ENCODE data around the gene SPDYE16. TPM values are rescaled to one million over a fixed set of nuclear protein-coding genes. Genes with fewer than 3 reads are reported as not detected.
"Not testable (repeated sequence)": the region's sequence is repeated elsewhere in the genome, so short reads cannot be mapped to it uniquely, and the experiment has no call there.

SPDYE16 gene, protein sequence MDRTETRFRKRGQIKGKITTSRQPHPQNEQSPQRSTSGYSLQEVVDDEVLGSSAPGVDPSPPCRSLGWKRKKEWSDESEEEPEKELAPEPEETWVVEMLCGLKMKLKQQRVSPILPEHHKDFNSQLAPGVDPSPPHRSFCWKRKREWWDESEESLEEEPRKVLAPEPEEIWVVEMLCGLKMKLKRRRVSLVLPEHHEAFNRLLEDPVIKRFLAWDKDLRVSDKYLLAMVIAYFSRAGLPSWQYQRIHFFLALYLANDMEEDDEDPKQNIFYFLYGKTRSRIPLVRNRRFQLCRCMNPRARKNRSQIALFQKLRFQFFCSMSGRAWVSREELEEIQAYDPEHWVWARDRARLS
- total RNA-seq: 0.24 TPM in 1 of 2 replicates, not detected in the other

DNA sequence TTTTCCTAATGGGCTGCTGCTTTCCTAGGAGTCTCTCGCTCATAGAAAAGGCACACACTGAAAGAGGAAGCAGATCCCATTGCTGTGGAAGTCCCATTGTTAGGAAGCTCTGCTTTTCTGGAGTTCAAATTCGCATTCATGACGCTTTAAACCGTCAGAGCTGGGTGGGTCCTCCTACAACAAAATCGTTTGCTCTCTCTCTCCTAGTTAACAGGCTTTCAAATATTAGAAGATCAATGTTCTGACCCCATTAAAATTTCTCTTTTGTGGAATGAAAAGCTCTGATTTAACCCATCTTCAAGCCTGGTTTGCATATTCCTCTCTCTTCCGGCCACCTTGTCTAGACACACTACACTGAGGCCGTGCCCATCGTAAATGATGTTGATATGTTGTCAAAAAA lies at the start of gene SPDYE16:
Gene SPDYE16 (minus strand): TSS at position 101 of the 400 bp plus-strand sequence. CDS start 1,838 bp downstream, outside the sequence.
- DNase-seq (ENCODE audit: extremely low read depth, low read depth, low spot score): not testable (repeated sequence)

DNA sequence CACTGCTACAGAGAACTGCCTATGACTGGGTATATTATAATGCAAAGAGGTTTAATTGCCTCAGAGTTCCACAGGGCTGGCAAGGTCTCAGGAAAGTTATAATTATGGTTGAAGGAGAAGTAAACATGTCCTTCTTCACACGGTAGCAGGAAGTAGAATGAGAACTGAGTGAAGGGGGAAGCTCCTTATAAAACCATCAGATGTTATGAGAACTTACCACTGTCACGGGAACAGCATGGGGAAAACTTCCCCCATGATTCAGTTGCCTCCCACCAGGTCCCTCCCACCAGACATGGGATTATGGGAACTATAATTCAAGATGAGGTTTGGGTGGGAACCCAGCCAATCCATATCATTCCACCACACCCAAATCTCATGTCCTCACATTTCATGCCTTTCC lies 49.6 kb upstream of the SPDYE16 start:
- not testable (repeated sequence) for DNase-seq (ENCODE audit: extremely low read depth, low read depth, low spot score)

GRCh38 chr7:76591602-76592304 lies 48.7 kb upstream of the SPDYE16 start:
- not testable (repeated sequence) for DNase-seq (ENCODE audit: extremely low read depth, low read depth, low spot score)

GRCh38 chr7:76591033-76591432 lies 47.9 kb upstream of the SPDYE16 start:
- not testable (repeated sequence) for DNase-seq (ENCODE audit: extremely low read depth, low read depth, low spot score)

DNA sequence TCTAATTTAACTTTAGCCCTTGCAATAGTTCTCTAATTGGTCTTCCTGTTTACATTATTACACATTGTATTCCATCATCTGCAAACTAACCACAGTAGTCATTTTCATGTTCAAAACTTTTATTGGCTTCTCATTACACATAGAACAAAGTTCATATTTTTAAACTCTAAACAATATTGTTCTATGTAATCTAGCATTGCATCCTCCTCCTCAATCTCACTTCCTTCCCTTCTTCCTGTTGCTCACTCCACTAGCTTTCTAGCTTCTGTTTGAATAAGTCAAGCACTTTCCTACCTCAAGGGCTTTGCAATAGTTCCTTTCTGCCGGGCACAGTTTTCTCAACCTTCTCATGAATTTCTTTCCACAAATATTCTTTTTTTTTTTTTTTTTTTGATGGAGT lies 45.5 kb upstream of the SPDYE16 start:
- not testable (repeated sequence) for DNase-seq (ENCODE audit: extremely low read depth, low read depth, low spot score)

DNA sequence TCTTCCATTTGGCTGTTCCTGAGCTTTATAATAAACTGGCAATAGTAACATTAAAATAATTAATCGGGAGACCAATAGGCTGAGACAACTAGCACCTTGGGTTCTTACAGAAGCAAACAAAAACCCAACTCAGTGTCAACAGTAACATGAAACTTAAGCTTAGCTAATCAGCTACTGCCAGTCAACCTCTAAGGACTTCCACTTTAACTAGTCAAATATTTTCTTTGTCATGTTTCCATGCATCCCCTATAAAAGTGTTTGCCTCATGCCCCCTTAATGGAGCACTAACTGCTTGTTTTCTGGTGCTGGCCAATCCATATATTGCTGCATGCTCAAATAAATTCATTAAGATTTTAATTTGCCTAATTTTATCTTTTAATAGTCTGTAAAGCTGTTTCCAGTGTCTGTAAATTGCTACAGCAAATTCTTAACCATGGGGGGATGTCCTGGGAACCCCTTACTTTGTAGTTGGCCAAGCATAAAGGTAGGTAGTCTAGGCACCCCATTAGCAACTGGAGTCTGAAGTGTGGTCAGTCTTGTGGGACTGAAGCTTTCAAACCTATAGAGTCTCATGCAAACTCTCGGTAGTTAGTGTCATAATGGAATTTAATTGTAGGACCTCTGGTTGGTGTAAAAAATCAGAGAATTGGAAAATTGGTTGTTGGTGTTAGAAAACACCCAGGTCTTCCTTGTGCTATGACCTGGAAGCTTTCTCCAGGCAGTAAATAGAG lies 43.7 kb upstream of the SPDYE16 start:
- not testable (repeated sequence) for DNase-seq (ENCODE audit: extremely low read depth, low read depth, low spot score)

GRCh38 chr7:76583636-76584281 lies 40.7 kb upstream of the SPDYE16 start:
- DNase-seq (ENCODE audit: extremely low read depth, low read depth, low spot score): not testable (repeated sequence)

DNA sequence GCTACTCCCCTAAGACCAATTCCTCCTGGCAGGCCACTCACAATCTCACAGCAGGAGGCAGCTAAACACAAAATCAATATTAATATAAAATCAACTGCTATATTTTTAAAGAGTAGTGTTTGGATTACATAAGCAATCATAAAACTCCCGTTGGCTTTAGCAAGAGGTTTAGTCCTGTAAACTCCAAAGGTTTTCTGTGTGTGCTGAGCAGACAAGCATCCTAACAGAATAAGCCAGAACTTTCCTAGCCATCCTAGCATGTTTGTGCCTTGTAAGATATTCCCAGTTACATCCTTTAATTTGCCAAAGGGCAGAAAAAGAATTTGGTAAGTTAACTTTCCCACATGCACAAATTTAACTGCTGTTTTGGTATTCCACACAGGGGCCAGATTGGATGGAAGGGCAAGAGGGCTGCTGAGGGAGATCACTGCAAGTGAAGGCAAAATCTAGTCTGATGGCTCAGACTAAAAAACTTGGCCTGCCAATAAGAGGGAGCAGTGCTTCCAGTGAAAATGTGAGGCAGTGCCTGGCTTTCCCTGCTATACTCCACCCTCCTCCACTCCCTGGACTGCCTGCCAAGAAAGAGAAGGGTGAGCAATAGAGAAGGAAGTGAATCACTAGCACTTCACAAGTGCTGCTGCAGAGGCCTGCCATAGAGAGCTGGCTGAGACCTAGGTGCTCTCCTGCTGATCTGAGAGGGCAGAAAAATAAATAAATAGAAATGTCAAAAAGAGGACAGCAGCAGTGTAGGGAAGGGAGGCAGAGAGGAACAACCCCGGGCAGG lies 39.9 kb upstream of the SPDYE16 start:
- DNase-seq (ENCODE audit: extremely low read depth, low read depth, low spot score): not testable (repeated sequence)

DNA sequence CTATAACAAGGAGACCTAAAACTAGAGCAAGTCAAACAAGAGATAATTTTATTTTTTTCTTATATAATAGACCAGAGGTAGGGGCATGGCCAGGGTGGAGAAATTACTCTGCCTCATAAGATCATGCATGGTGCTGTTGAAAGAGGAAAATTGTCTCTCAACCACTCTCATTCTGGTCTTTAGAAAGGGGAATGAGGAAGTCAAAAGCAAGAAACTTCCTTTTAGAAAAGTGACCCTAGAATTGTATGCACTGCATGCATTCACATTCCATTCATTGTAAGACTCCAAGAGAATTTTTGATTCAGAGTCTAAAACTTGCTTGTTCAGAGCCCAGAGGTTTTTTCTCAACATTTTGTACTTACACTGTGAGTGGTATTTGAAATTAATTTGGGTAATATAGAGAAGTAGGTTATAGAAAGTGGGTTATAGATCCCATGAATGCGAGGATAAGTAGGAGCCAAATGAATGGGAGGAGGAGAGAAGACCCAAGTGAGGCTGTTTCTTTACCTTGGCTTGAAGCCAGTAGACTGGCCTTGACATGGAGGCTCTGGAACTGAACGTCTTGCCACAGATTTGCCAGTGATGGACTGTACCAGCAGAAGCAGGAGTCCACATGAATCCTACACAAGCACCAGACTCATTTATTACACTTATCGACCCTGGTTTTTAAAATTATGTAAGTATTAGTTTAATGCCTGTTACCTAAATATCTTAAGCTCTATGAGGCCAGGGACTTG lies 33.0 kb upstream of the SPDYE16 start:
- not testable (repeated sequence) for DNase-seq (ENCODE audit: extremely low read depth, low read depth, low spot score)

DNA sequence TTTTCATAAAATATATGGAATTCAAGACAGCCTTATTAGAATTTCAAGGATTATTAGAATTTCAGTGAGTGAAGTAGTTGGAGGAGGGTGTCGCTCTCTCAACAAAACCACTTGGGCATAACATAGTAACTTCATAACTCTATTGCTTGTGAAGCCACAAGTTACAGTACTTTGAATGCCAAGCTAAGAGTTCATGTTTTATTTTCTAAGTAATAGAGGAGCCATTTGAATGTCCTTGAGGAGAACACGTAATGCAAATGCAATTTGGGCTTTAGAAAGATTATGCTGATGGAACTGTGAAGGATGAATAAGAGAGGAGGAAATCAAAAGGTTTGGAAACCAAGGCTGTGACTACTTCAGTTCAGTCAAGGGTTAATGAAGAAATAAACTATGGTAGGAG lies 32.3 kb upstream of the SPDYE16 start:
- not testable (repeated sequence) for DNase-seq (ENCODE audit: extremely low read depth, low read depth, low spot score)

DNA sequence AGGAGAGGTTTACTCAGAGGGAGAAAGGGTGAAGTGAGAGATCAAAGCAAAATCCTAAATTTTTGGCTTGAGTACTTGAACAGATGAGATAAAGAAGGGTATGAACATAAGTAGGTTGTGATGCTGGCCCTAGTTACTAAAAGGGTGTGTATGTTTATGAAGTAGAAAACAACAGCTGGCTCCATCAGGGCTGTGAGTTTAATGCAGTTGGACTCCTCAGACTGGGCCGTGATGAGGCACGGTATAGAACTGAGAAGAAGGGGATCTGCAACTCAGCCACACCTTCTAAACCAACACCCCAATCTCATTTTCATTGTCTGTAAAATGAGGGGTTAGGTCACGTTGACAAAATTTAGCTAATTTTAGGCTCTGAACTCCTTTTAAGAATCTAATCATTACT lies 29.2 kb upstream of the SPDYE16 start:
- not testable (repeated sequence) for DNase-seq (ENCODE audit: extremely low read depth, low read depth, low spot score)

DNA sequence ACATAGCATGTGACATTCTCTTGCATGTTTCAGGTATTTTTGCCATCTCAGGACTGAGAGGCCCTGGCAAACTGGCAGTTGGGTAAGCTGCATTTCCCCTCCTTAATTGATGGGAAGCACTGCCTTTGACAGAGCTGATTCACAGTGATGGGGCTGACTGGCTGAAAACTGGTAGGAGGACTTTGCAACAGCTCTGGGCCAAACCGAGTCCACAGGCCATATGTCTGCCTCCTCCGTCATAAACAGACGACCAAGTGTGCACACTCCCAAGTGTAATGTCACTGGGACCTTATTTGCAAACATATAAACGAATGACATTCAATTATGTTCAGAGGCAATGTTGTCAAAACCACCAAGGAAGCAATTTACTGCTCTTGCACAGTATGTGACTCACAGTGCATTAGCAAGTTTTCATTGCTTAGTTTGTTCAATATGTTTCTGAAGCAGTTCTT lies 27.3 kb upstream of the SPDYE16 start:
- not testable (repeated sequence) for DNase-seq (ENCODE audit: extremely low read depth, low read depth, low spot score)

DNA sequence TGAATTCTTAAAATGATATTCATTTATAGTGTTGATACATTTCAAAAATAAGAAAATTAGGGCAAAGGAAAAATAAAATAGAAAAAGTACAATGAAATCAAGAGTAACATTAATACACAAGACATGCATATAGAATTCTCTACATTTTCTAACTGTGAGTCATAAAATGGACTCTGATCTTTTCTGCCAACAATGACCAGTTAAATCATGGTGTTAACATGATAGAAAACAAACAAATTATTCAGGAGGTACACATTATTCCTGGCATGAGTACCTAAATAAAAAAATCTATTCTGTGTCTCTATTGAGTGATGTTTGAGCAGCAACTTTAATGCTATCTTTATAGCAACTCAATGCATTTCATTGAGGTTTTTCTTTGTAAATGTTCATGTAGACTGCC lies 25.6 kb upstream of the SPDYE16 start:
- DNase-seq (ENCODE audit: extremely low read depth, low read depth, low spot score): not testable (repeated sequence)

GRCh38 chr7:76567753-76568152 lies 24.7 kb upstream of the SPDYE16 start:
- not testable (repeated sequence) for DNase-seq (ENCODE audit: extremely low read depth, low read depth, low spot score)

DNA sequence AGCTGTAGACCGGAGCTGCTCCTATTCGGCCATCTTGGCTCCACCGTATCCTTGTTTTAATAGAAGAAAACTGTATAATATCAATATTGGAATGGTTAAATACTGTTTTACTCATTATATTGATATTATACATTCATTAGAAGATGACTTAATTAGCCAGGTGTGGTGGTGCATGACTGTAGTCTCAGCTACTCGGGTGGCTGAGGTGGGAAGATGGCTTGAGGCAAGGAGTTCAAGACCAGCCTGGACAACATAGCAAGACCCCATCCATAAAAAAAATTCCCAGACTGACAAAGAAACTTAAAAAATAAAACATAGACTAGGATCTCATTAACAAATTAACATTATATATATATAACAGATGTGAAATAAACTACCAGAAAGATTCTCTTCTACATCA lies 24.2 kb upstream of the SPDYE16 start:
- not testable (repeated sequence) for DNase-seq (ENCODE audit: extremely low read depth, low read depth, low spot score)

- not testable (repeated sequence) for DNase-seq (ENCODE audit: extremely low read depth, low read depth, low spot score)
Observed at GRCh38 chr7:76565001-76565400, 21.9 kb upstream of the SPDYE16 start.

GRCh38 chr7:76561342-76561741 lies 18.2 kb upstream of the SPDYE16 start:
- DNase-seq (ENCODE audit: extremely low read depth, low read depth, low spot score): not testable (repeated sequence)

DNA sequence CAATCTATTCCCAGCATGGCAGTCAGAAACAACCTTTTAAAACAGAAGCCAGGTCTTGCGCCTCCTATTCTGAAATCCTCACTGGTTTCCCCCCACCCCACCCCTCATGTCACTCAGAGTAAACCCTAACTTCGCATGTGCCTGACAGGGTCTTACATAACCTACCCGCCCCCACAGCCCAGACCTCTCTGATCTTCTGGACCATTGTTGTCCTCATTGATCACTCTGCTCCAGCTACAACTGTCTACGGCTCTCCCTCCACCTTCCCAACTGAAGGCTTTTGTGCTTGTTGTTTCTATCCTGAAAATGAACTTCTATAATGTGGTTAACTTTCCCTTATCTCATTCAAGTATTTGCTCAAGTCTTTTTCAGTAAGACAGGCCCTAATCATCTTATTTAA lies 17.1 kb upstream of the SPDYE16 start:
- not testable (repeated sequence) for DNase-seq (ENCODE audit: extremely low read depth, low read depth, low spot score)

GRCh38 chr7:76559685-76560084 lies 16.6 kb upstream of the SPDYE16 start:
- DNase-seq (ENCODE audit: extremely low read depth, low read depth, low spot score): not testable (repeated sequence)

All from glomerular endothelial cell (primary cell).